NCI-H1417 (cell line): Measurements from ENCODE around the gene CETN2.
"Not testable (repeated sequence)": the region's sequence is repeated elsewhere in the genome, so short reads cannot be mapped to it uniquely, and the experiment has no call there.

Source experiments
- DNase-seq, 3 experiments: peaks; one replicate each; lab custom pipeline; 2025; lab: John Stamatoyannopoulos, UW

Gene CETN2

GRCh38 chrX:152832520-152832919, 2.0 kb upstream of the CETN2 start:
- DNase-seq = no peak

DNA sequence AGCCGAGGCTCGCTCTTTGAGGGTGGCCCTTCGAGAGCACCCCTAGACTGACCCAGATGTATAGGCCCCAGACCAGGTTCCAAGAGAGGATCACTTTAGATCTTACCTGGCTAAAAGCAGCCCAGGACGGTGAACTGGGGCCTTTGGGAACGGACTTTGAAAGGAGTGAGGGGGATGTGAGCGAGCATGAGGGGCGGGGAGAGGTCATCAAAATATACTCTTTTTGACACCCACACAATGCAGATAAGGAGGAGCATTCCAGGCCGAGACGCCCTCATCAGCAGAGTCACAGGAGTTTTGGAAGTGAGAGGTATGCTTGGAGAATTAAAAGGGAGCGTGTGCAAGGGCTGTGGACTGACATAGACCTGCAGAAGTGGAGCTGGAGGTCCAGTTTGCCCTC, 834 bp upstream of the CETN2 start:
- DNase-seq = no peak

DNA sequence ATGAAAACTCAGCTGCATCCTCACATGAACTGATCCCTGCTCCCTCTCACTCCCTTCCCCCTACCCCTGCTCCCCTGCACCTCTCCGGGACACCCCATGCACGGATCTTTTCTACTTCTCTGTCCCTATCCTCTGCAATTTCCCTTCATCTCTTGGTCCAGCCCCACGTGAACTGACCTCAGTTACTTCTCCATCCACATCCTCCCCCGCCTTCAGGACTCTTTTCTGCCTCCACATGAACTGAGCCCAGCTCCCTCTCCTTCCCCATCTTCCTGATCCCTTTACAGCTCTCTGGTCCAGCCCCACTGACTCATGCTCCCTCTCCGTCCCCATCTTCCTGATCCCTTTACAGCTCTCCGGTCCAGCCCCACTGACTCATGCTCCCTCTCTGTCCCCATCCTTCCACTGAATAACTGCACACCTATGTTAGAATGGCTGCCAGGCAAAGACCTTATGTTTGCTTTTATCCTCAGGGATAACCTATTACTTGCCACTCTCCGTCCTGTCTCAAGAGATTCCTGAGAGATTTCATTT, 5.6 kb downstream of the CETN2 start:
- DNase-seq = no peak

DNA sequence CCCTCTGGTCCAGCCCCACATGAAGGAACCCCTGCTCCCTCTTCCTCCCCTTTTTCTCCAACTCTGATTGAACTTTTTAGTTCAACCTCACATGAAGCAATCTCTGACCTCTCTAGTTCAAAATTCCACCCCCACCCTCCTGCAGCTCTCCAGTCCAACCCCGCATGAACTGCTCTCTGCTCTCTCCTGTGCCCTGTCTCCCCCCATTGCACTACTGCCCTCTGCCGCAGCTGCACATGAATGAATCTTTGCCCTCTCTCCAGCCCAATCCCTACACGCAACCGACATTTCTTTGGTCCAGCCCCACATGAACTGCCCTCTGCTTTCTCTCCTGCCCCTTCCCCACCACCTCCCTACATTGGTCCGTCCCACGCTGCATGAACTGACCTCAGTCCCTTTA, 6.9 kb downstream of the CETN2 start:
- DNase-seq = no peak

- DNase-seq = no peak
Observed at GRCh38 chrX:152822383-152823086, 8.0 kb downstream of the CETN2 start.

DNA sequence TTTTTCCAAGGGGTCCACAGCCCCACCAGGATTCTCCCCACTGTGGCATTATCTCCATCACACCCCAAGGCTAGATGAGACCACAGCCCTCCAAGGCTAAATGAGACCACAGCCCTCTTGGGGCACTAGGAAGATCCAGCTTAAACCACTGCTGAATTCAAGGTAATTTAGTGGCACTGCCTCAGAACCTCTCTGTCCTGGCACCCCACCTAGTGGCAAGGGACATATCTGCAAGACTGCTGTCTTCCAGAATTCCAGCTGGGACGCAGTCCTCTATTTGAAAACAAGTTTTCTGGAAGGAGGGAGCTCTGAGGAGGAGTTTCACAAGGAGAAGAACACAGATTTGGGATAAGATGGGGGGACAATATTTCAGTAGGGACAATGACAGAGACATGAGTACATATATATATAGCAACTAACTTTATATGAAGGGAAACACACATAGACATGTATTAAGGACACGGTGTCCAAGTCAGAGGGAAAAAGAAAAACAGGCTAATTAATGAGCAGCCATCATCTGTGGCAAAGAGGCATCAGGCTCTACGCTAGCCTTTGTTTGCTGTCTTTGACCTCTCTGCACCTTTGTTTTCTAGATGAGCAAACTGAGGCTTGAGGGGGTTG, 9.3 kb downstream of the CETN2 start:
- peak; percentile 11 to 67 (median 53) for DNase-seq

DNA sequence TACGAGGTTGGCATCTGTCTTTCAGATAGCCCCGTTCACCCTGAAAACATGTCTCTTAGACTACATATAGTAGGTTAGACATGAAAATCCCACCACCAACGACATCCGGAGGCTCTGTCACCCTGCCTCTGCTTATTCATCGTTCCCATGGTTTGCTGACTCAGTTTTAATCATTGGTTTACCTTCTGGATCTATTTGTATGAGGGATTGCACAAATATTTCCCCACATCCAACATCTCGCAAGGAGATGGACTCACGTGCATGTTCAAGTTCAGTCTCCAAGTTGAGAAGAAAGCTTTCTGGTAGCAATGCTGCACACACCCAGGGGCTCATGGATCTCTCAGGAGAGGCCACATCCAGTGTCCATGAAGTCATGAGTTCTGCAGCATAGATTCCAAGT, 10.8 kb downstream of the CETN2 start:
- no peak for DNase-seq

DNA sequence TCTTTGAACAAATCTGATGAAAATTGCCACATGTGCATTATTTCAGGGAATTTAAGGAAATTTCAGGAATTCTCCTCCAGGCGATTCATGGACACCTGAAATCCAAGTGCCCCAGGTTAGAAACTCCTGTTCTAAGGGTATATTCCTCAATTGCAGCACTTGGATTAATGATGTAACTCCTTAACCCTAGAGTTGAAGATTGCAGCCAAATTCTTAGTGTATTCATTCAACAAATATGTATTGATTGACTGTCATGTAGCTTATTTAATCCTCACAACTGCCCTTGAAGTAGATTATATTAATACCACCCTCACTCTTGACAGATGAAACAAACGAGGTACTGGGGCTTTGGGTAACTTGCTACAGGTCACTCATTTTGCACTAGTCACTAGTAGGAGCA, 11.3 kb downstream of the CETN2 start:
- DNase-seq = no peak

DNA sequence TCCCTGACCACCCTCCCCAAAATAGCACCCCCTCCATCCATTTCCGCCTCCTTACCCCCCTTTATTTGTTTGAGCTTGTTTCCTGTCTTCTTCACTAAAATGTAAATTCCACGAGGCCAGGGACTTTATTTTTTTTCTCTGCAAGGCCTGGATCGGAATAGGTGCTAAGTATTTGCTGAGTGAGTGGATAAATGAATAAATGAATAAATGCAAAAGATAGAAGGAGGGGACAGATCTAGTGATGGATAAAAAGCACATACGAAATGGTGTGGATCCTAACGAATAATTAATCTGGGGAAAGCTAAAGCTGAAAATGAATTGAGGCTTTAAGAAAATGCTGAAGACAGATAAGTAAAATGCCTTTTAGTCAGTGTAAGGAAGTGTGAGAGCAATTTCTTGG, 12.2 kb downstream of the CETN2 start:
- DNase-seq = no peak

DNA sequence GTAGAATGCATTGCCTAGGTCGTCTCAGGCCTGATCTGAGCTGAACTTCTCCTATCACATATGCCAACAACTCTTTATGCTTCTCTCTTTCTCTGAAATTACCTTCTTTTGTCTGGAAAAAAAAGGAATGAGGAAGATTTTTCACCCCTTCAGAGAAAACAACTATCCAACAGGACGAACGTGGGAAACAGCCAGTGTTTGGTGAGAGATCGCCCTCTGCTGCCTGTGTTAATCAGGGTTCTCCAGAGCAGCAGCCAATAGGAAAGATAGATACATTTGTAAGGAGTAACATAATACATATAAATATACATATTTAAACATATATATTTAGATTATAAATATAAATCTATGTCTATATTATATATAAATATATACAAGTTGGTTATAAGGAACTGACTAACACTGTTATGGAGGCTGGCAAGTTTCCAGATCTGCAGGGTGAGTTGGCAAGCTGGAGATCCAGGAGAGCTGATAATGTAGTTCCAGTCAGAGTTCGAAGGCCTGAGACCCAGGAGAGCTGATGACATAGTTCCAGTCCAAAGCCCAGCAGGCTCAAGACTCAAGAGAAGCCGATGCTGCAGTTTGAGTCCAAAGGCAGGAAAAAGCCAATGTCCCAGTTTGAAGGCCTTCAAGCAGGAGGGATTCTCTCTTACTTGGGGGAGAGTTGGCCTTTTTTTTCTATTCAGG, 13.3 kb downstream of the CETN2 start:
- peak; percentile 6 to 66 (median 9) for DNase-seq

- no peak for DNase-seq
Observed at GRCh38 chrX:152814048-152814447, 16.5 kb downstream of the CETN2 start.

GRCh38 chrX:152813206-152813605, 17.4 kb downstream of the CETN2 start:
- DNase-seq = no peak

GRCh38 chrX:152810403-152810802, 20.2 kb downstream of the CETN2 start:
- peak in 2 of 3 experiments; percentile 63 to 91 for DNase-seq

DNA sequence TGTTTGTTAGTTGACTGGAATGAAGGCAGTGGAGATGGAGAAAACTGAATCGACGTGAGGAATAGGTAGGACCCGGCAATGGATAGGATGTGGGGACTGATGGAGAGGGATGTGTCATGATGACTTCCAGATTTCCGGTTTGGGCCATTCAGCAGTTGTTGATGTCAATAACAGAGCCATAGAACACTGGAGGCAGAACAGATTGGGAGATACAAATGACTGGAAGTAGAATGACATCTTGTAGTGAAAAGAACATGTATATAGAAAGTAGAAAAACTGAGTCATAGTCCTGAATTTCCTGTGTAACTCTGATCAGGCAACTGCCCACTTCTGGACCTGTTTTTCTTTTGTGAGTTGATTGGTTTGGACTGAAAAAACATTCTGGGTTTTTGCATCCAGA, 24.5 kb downstream of the CETN2 start:
- DNase-seq = no peak

DNA sequence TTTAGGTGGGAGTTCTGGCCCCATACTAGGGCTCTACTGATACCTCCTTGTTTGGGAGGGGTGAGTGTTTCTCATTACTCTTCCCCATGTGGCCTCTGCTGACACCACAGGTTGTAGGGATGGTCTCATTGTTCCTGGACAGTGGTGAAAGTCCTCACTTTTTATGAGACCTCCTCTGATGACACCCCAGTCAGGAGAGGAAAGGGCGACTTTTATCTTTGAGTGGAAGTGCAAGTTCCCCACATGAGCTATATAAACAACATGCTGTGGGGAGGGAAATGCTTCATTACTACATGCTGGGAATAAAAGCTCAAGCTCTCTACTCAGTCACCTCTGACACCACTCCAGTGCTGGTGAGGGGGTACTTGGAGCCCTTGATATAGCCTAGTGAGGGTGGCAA, 31.6 kb downstream of the CETN2 start:
- DNase-seq = no peak

DNA sequence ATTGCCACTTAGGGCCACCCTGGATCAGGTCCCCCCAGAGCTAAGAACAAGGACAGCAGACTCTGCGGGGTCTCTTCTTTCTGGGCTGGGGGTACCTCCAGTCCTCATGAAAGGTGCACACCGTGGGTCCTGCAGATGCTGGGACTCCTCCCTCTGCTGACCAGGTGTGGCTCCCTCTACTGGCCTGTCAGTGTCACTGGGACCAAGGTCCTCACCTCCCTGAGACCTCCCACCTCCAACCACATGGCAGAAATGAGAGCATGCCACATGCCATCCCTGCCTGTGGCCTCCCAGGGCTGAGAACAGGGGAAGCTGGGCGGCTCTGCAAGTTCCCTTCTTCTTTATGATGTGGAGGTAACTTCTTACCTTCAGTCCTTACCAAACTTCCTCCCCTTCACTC, 43.5 kb downstream of the CETN2 start:
- not testable (repeated sequence) for DNase-seq
